GM12878 (cell line): Measurements from ENCODE around the gene KCNA3. TPM values are rescaled to one million over a fixed set of nuclear protein-coding genes. Genes with fewer than 3 reads are reported as not detected.
A peak's percentile ranks its signal among the peaks of the same experiment; 100 is the strongest.

Source experiments
- ATAC-seq: fragments of 200-7000 bp; cut with Tn5 transposase; 3 replicates; pipeline ENCODE4 v1.9.1; 2020; ENCODE audit warnings: mild to moderate bottlenecking, moderate library complexity
- BruUV-seq: library from RNA; stranded (reverse); fragments of 400-500 nt; replicated peaks from 2 replicates; lab custom pipeline; 2021; lab: Mats Ljungman, UMichigan
- CTCF ChIA-PET: fragments of 300-600 bp; sonication (Branson Sonifier 250); formaldehyde crosslinking; extraction: SDS; loops from one replicate; lab custom pipeline; 2021; ENCODE audit warnings: inconsistent platforms; lab: Yijun Ruan, JAX
- POLR2A ChIA-PET: fragments of 350-600 bp; formaldehyde crosslinking; extraction: SDS; loops from one replicate; lab custom pipeline; 2021; ENCODE audit warnings: inconsistent platforms; lab: Charles Lee
- RAD21 ChIA-PET: fragments of 300-600 bp; sonication (Branson Sonifier 250); formaldehyde crosslinking; loops from one replicate; lab custom pipeline; 2023; ENCODE audit warnings: antibody characterized with exemption; ENCODE audit not compliant: unreplicated experiment; lab: Charles Lee
- SMC1A ChIA-PET: fragments of 300-600 bp; sonication (Branson Sonifier 250); formaldehyde crosslinking; loops from one replicate; lab custom pipeline; 2023; ENCODE audit not compliant: unreplicated experiment, uncharacterized antibody; lab: Charles Lee
- DNase-seq: peaks from one replicate; pipeline ENCODE4 v3.0.0-alpha.2; 2011; ENCODE audit warnings: low read depth, low spot score
- FAIRE-seq: peaks from 3 replicates; lab custom pipeline; 2011; peaks lifted over from hg19 to GRCh38; lab: Jason Lieb, UNC
- H2AFZ ChIP-seq: 2 replicates; pipeline ENCODE4 v1.6.0; 2011; ENCODE audit warnings: low read depth, low read length, control low read depth; ENCODE audit not compliant: control insufficient read depth
- H3K27ac ChIP-seq: 2 replicates; pipeline ENCODE4 v1.5.1; 2011; ENCODE audit warnings: control low read depth; ENCODE audit not compliant: control insufficient read depth, insufficient read depth
- H3K27me3 ChIP-seq, 2 experiments: replicated peaks in 1 of 2; 2 replicates each; pipeline versions ENCODE4 v1.6.0 to v1.6.1; 2011; ENCODE audit warnings: low read length in 1 of 2; ENCODE audit not compliant: control insufficient read depth in 2 of 2, insufficient read depth in 2 of 2
- H3K36me3 ChIP-seq, 2 experiments: 2 replicates each; pipeline ENCODE4 v1.5.1; 2011; ENCODE audit warnings: low read length in 1 of 2; ENCODE audit not compliant: control insufficient read depth in 2 of 2, insufficient read depth in 2 of 2
- H3K4me1 ChIP-seq: 2 replicates; pipeline ENCODE4 v1.6.1; 2011; ENCODE audit warnings: mild to moderate bottlenecking, low read length, moderate library complexity, mixed read lengths; ENCODE audit not compliant: control insufficient read depth, insufficient read depth
- H3K4me2 ChIP-seq: 2 replicates; pipeline ENCODE4 v1.6.0; 2011; ENCODE audit warnings: control low read depth; ENCODE audit not compliant: control insufficient read depth, insufficient read depth
- H3K4me3 ChIP-seq: fragments of 200-600 bp; sonication (generic); 2 replicates; pipeline ENCODE4 v1.5.1; 2016
- H3K79me2 ChIP-seq: 2 replicates; pipeline ENCODE4 v1.6.0; 2011; ENCODE audit warnings: low read length; ENCODE audit not compliant: control insufficient read depth, insufficient read depth
- H3K9ac ChIP-seq: 2 replicates; pipeline ENCODE4 v1.8.0; 2011; ENCODE audit warnings: low read length, control low read depth, mixed read lengths; ENCODE audit not compliant: control insufficient read depth, insufficient read depth
- H3K9me3 ChIP-seq: replicated peaks from 3 replicates; pipeline ENCODE4 v1.5.1; 2011; ENCODE audit warnings: mild to moderate bottlenecking, low read length; ENCODE audit not compliant: control insufficient read depth, insufficient read depth
- H4K20me1 ChIP-seq: 2 replicates; pipeline ENCODE4 v1.6.0; 2011; ENCODE audit not compliant: control insufficient read depth, insufficient read depth
- ASH2L ChIP-seq: fragments of 300-600, 200-600 bp; sonication (generic); IDR thresholded peaks from 2 replicates; pipeline ENCODE4 v1.6.1; 2017; ENCODE audit warnings: low read depth, mild to moderate bottlenecking, borderline replicate concordance
- EP300 ChIP-seq, 2 experiments: fragments of 150-350 bp in 1 of 2; IDR thresholded peaks; 2 replicates each; pipeline ENCODE4 v1.6.1; 2011 to 2012; ENCODE audit warnings: low read depth in 2 of 2, low read length in 2 of 2, borderline replicate concordance in 1 of 2, improper control_type of control experiment in 1 of 2, inconsistent platforms in 1 of 2; ENCODE audit not compliant: control insufficient read depth in 1 of 2
- FOXK2 ChIP-seq: fragments of 450-650 bp; IDR thresholded peaks from 2 replicates; pipeline ENCODE4 v1.6.1; 2017; ENCODE audit warnings: mild to moderate bottlenecking, moderate library complexity
- GATAD2B ChIP-seq: fragments of 450-650 bp; conservative IDR thresholded peaks from 2 replicates; pipeline ENCODE4 v1.6.1; 2017; ENCODE audit warnings: low read depth, mild to moderate bottlenecking, moderate library complexity
- IKZF2 ChIP-seq, 2 experiments: fragments of 450-650 bp; IDR thresholded peaks; 2 replicates each; pipeline ENCODE4 v1.6.1; 2017; ENCODE audit warnings: mild to moderate bottlenecking in 2 of 2, moderate library complexity in 2 of 2
- MEF2B ChIP-seq: fragments of 450-650 bp; IDR thresholded peaks from 2 replicates; pipeline ENCODE4 v1.6.1; 2018; ENCODE audit warnings: mild to moderate bottlenecking, moderate library complexity; ENCODE audit not compliant: partially characterized antibody, poor library complexity, severe bottlenecking
- RAD21 ChIP-seq: IDR thresholded peaks from 2 replicates; pipeline ENCODE4 v1.6.1; 2011; ENCODE audit warnings: mild to moderate bottlenecking, low read depth, low read length, moderate library complexity; ENCODE audit not compliant: insufficient read depth
- RB1 ChIP-seq: fragments of 450-650 bp; formaldehyde crosslinking; IDR thresholded peaks from 2 replicates; pipeline ENCODE4 v1.6.1; 2017; ENCODE audit warnings: mild to moderate bottlenecking, borderline replicate concordance
- SMAD1 ChIP-seq: fragments of 450-650 bp; IDR thresholded peaks from 2 replicates; pipeline ENCODE4 v1.6.1; 2018; ENCODE audit warnings: mild to moderate bottlenecking, low read depth; ENCODE audit not compliant: partially characterized antibody
- SREBF2 ChIP-seq: IDR thresholded peaks from 2 replicates; pipeline ENCODE4 v1.6.1; 2012; ENCODE audit warnings: mild to moderate bottlenecking, low read length
- TCF3 ChIP-seq: IDR thresholded peaks from 2 replicates; pipeline ENCODE4 v1.6.1; 2012; ENCODE audit warnings: low read depth, mild to moderate bottlenecking, low read length, borderline replicate concordance; ENCODE audit not compliant: insufficient read depth
- WRNIP1 ChIP-seq: IDR thresholded peaks from 2 replicates; pipeline ENCODE4 v1.6.1; 2011; ENCODE audit warnings: low read depth, low read length, improper control_type of control experiment, borderline replicate concordance
- WGBS: methylation state at CpG from one replicate; pipeline ENCODE4 v1.1.6; 2016; ENCODE audit warnings: low lambda C conversion rate; ENCODE audit not compliant: insufficient replicate concordance, insufficient coverage; ENCODE audit errors: missing lambda C conversion rate; 5-methylcytosine and 5-hydroxymethylcytosine counted together
- in situ Hi-C: fragments of 300-500 bp; cut with MboI; formaldehyde crosslinking; loops from 9 replicates; pipeline ENCODE4 v1.14.3; 2018; ENCODE audit warnings: mixed read lengths
- intact Hi-C: fragments of 100-400 bp; cut with micrococcal nuclease; formaldehyde crosslinking; loops from one replicate; pipeline ENCODE4 v1.14.2; 2022; ENCODE audit not compliant: unreplicated experiment
- polyA plus RNA-seq, 11 experiments: library from polyadenylated mRNA; depleted of rRNA in 4 of 11; unstranded in 6 of 11; stranded (reverse) in 5 of 11; fragments of >200 nt; fragmentation: Nextera tagmentation in 4 of 11; fragmentation: Illumina TruSeq in 1 of 11; extraction: Ambion mirVana in 4 of 11; extraction: Trizol in 1 of 11; gene quantifications; 1 replicate in 1 of 11; 2 replicates in 10 of 11; pipeline versions ENCODE4 v1.2.1 to v1.2.3, GENCODE V29; 2011 to 2016; ENCODE audit warnings: inconsistent platforms in 2 of 11, missing spikeins in 2 of 11, low read depth in 1 of 11
- total RNA-seq, 4 experiments: library from RNA; depleted of rRNA in 3 of 4; stranded (reverse); fragments of >200 nt in 3 of 4; fragmentation: Illumina TruSeq in 1 of 4; extraction: Trizol in 1 of 4; gene quantifications; 2 replicates each; pipeline versions ENCODE4 v1.2.1 to v1.2.3, GENCODE V29; 2013 to 2021
- TF ChIP-seq, protein P1 (sequence below): IDR thresholded peaks from 2 replicates; pipeline ENCODE4 v1.6.1; 2011; ENCODE audit warnings: mild to moderate bottlenecking, low read depth, low read length, moderate library complexity; ENCODE audit not compliant: insufficient replicate concordance
- TF ChIP-seq, protein P2 (sequence below): IDR thresholded peaks from 2 replicates; pipeline ENCODE4 v1.6.1; 2012; ENCODE audit warnings: low read length, inconsistent platforms

Gene KCNA3
- total and polyA plus RNA-seq, 10 of the 15 experiments (the other 5 are each of a cell fraction or from before 2014, with no cell fraction given) = 0.10 to 3.3 (median 1.7) TPM

DNA sequence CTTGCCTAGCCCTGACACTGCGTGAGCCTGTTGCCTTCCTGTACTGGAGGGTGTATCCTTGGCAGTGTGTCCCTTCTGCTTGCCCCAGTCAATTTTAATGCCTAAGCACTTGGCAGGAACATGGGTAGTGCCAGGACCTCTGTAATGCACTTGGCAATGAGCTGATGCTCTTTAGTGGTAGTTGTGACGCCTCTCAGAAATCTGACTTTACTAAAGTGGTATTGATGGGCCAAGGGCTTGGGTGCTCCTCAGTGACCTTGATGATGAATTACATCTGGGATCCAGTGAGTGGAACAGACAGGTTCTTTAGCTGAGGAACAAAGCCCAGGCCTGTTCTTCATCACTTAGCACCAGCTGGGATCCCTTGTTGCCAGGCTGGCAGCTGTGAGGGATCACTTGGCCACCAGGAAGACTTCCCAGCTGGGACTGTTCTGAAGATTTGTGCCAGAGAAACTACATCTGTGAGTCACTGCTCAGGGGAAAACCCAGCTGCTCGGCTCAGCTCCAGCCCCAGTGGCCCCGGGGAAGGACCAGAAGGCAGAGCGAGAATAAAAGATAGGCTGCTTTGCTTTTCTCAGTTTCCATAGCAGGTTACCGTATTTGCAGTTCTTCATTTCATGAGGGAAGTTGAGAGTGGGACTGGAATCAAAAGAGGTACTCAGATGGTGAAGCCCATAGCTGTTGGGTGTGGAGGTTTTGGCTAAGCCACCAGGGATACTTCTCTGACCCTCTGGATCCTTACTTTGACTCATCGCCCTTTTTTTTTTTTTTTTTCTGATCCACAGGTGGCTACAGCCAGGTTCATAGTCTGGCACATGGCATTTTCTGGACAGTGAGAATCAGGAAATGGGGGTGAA is 40.1 kb downstream of the KCNA3 start (continued):
- TF ChIP-seq GATAD2B (peak; percentile 54; the same call in 1 of the 2 replicates), EP300 (IDR thresholded peaks at IDR 0.05; ENCODE audit: borderline replicate concordance in 1 of 2, control insufficient read depth in 1 of 2, low read depth in 2 of 2, low read length in 2 of 2) (peak in 1 of 2 experiments; percentile 72; a peak in 3 of 4 replicates), RAD21 (peak; percentile 17; the same call in 1 of the 2 replicates), RB1 (no peak), TCF3 (peak; percentile 95), WRNIP1 (no peak), MEF2B (peak; percentile 60)
- TF ChIP-seq, protein P1, sequence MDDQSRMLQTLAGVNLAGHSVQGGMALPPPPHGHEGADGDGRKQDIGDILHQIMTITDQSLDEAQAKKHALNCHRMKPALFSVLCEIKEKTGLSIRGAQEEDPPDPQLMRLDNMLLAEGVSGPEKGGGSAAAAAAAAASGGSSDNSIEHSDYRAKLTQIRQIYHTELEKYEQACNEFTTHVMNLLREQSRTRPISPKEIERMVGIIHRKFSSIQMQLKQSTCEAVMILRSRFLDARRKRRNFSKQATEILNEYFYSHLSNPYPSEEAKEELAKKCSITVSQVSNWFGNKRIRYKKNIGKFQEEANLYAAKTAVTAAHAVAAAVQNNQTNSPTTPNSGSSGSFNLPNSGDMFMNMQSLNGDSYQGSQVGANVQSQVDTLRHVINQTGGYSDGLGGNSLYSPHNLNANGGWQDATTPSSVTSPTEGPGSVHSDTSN = peak; percentile 70

DNA sequence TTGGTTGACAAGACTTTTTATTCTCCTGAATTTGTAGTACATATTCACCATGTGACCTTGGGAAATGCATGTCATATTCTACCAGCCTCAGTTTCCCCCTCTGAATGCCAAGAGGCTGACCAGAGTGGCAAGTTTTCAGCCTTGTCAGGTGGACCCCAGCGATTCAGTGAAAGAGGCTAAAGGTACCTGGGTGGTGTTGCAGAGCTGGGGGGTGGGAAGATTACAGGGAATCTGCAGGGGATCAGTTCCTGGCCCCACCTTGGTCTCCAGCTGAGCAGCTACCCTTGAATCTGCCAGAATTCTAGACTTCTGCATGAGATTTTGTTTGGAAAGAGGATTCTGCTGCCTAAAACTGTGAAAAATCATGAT is 40.7 kb downstream of the KCNA3 start:
- RAD21 ChIA-PET = interaction anchor here (1.1 to 6.4 kb wide), 9 partner anchors 12 to 131 kb away, joined by 3 to 82 read pairs (median 10); no protein-coding TSS in a partner anchor
- SMC1A ChIA-PET = interaction anchor here (0.9 to 11.2 kb wide), 9 partner anchors 14 to 237 kb away, joined by 3 to 144 read pairs (median 5); no protein-coding TSS in a partner anchor
- in situ Hi-C loops = no loop called here
- no TSS peak for BruUV-seq
- H3K79me2 ChIP-seq = no peaks in the 10 kb centered on the region
- no peak for DNase-seq
- FAIRE-seq = no peak
- peak overlapping the region; percentile 80 for H3K4me2 ChIP-seq
- no peaks in the 10 kb centered on the region; the same call in 2 of the 3 replicates for H3K9me3 ChIP-seq
- peak overlapping the region; percentile 87 for H3K27ac ChIP-seq
- H3K27me3 ChIP-seq = no peaks in the 10 kb centered on the region
- POLR2A ChIA-PET = interaction anchor here (1.0 to 2.7 kb wide), 3 partner anchors 11 to 131 kb away, joined by 3 to 23 read pairs (median 5); no protein-coding TSS in a partner anchor
- H4K20me1 ChIP-seq = no peaks in the 10 kb centered on the region
- intact Hi-C loops = loop anchor here (2.0 to 10.0 kb wide), 4 partner anchors 39 to 591 kb away; partner anchors contain the start of genes CD53 and CHI3L2
- ATAC-seq = no peak
- peak overlapping the region; percentile 36; the same call in 1 of the 2 replicates for H3K9ac ChIP-seq
- no peaks in the 10 kb centered on the region for H3K36me3 ChIP-seq
- H3K4me1 ChIP-seq = peaks cover 73% of the 10 kb centered on the region
- TF ChIP-seq FOXK2 = no peak
- no peak for TF ChIP-seq SREBF2
- TF ChIP-seq IKZF2 (IDR thresholded peaks at IDR 0.05) = no peak
- no peak for TF ChIP-seq ASH2L
- TF ChIP-seq SMAD1 = no peak
- TF ChIP-seq, protein P2, sequence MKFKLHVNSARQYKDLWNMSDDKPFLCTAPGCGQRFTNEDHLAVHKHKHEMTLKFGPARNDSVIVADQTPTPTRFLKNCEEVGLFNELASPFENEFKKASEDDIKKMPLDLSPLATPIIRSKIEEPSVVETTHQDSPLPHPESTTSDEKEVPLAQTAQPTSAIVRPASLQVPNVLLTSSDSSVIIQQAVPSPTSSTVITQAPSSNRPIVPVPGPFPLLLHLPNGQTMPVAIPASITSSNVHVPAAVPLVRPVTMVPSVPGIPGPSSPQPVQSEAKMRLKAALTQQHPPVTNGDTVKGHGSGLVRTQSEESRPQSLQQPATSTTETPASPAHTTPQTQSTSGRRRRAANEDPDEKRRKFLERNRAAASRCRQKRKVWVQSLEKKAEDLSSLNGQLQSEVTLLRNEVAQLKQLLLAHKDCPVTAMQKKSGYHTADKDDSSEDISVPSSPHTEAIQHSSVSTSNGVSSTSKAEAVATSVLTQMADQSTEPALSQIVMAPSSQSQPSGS = no peak
- 53% methylated on average over 1 of the region's 1 CpG for WGBS
- H2AFZ ChIP-seq = no peak overlapping the region
- H3K4me3 ChIP-seq = no peak overlapping the region
- CTCF ChIA-PET = interaction anchor here (0.8 to 6.8 kb wide), 8 partner anchors 11 to 148 kb away, joined by 4 to 86 read pairs (median 12); no protein-coding TSS in a partner anchor
